GM12873 (cell line): Measurements from ENCODE around the gene ESYT2.

Experiments used
- CTCF ChIP-seq: IDR thresholded peaks from 2 replicates; pipeline ENCODE4 v1.5.1; 2012; ENCODE audit warnings: low read depth, mild to moderate bottlenecking, moderate library complexity, low read length, control low read depth; ENCODE audit not compliant: insufficient read depth; ENCODE audit errors: missing control alignments

ESYT2 gene

GRCh38 chr7:158685693-158686092 is 143.6 kb downstream of the ESYT2 start:
- no peak for TF ChIP-seq CTCF

GRCh38 chr7:158684329-158684728 is 145.0 kb downstream of the ESYT2 start:
- TF ChIP-seq CTCF = no peak

- no peak for TF ChIP-seq CTCF
Measured at GRCh38 chr7:158683541-158683940, 145.8 kb downstream of the ESYT2 start.

- no peak for TF ChIP-seq CTCF
Measured at GRCh38 chr7:158682456-158682855, 146.9 kb downstream of the ESYT2 start.
